Gastroesophageal sphincter (tissue), 4 donors: ENCODE measurements around the gene BRINP2. TPM values are rescaled to one million over a fixed set of nuclear protein-coding genes. Genes with fewer than 3 reads are reported as not detected.

ENCODE experiments used
- ATAC-seq: fragments of 150-250 bp; one replicate; pipeline ENCODE4 v1.9.1; 2016; ENCODE audit warnings: mild to moderate bottlenecking, moderate library complexity
- H3K27ac ChIP-seq, 4 donors: fragments of 200-600 bp; sonication (generic) in 3 of 4; 1 replicate in 3 of 4; 2 replicates in 1 of 4; pipeline ENCODE4 v1.5.1; 2016 to 2019
- H3K27me3 ChIP-seq: fragments of 200-600 bp; sonication (generic); one replicate; pipeline ENCODE4 v1.5.1; 2019
- H3K36me3 ChIP-seq, 2 donors: fragments of 200-600 bp; sonication (generic); one replicate each; pipeline ENCODE4 v1.5.1; 2019; ENCODE audit warnings: control low read depth in 1 of 2
- H3K4me1 ChIP-seq, 3 donors: fragments of 200-600 bp; sonication (generic); 1 replicate in 2 of 3; 2 replicates in 1 of 3; pipeline ENCODE4 v1.5.1; 2016 to 2019; ENCODE audit warnings: control low read depth in 2 of 3
- H3K4me3 ChIP-seq, 2 donors: fragments of 200-600 bp; sonication (generic); one replicate each; pipeline ENCODE4 v1.5.1; 2019; ENCODE audit warnings: mild to moderate bottlenecking in 1 of 2, moderate library complexity in 1 of 2
- H3K9me3 ChIP-seq, 3 donors: fragments of 200-600 bp; sonication (generic); one replicate each; pipeline ENCODE4 v1.5.1; 2017 to 2019; ENCODE audit warnings: control low read depth in 2 of 3
- CTCF ChIP-seq, 4 experiments: fragments of 200-600 bp in 2 of 4; fragments of 450-650 bp in 2 of 4; sonication (generic) in 1 of 4; IDR thresholded peaks; one replicate each; pipeline ENCODE4 v1.5.1; 2017 to 2019; ENCODE audit warnings: antibody characterized with exemption in 4 of 4, mild to moderate bottlenecking in 2 of 4, moderate library complexity in 2 of 4
- EP300 ChIP-seq: sonication (generic); formaldehyde crosslinking; IDR thresholded peaks from one replicate; pipeline ENCODE4 v1.6.1; 2017; ENCODE audit warnings: antibody characterized with exemption, mild to moderate bottlenecking
- POLR2A ChIP-seq, 2 donors: fragments of 450-650 bp; IDR thresholded peaks; one replicate each; pipeline ENCODE4 v1.6.1; 2017; ENCODE audit warnings: antibody characterized with exemption in 2 of 2, mild to moderate bottlenecking in 2 of 2, moderate library complexity in 1 of 2
- POLR2AphosphoS5 ChIP-seq: sonication (generic); formaldehyde crosslinking; IDR thresholded peaks from one replicate; pipeline ENCODE4 v1.6.1; 2017; ENCODE audit warnings: antibody characterized with exemption
- WGBS, 2 donors: methylation state at CpG; one replicate each; pipeline ENCODE4 v1.1.5; 2018; ENCODE audit warnings: low coverage in 1 of 2; 5-methylcytosine and 5-hydroxymethylcytosine counted together
- total RNA-seq, 4 donors: library from RNA; depleted of rRNA; stranded (reverse); fragments of >200 nt; gene quantifications; one replicate each; pipeline ENCODE4 v1.1.0, GENCODE V29; 2016

Gene BRINP2
- total RNA-seq, 4 donors from 2014 or later: 0.62 to 3.3 (median 1.2) TPM; not detected in 1

DNA sequence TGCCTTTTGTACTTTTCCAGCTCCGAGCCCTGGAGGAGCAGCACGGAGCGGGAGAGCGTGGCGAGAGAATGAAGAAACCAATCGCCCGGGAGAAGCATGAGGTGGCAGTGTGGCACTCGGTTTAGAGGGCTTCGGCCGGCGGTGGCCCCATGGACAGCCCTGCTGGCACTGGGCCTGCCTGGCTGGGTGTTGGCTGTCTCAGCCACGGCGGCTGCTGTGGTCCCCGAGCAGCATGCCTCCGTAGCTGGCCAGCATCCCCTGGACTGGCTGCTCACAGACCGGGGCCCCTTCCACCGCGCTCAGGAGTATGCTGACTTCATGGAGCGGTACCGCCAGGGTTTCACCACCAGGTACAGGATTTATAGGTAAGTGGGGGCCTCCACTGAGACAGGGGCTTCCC is 59.0 kb downstream of the BRINP2 start:
- no peaks in the 10 kb centered on the region for H3K36me3 ChIP-seq
- no peaks in the 10 kb centered on the region for H3K4me1 ChIP-seq
- no peak for ATAC-seq
- no peak overlapping the region for H3K27ac ChIP-seq
- no peaks in the 10 kb centered on the region for H3K9me3 ChIP-seq
- TF ChIP-seq POLR2AphosphoS5 (no peak), EP300 (no peak), CTCF (IDR thresholded peaks at IDR 0.05) (no peak), POLR2A (IDR thresholded peaks at IDR 0.05) (no peak)
- 93 to 94% methylated on average over 8 of the region's 20 CpGs for WGBS, 2 donors
- no peak overlapping the region for H3K4me3 ChIP-seq
- H3K27me3 ChIP-seq: no peaks in the 10 kb centered on the region

DNA sequence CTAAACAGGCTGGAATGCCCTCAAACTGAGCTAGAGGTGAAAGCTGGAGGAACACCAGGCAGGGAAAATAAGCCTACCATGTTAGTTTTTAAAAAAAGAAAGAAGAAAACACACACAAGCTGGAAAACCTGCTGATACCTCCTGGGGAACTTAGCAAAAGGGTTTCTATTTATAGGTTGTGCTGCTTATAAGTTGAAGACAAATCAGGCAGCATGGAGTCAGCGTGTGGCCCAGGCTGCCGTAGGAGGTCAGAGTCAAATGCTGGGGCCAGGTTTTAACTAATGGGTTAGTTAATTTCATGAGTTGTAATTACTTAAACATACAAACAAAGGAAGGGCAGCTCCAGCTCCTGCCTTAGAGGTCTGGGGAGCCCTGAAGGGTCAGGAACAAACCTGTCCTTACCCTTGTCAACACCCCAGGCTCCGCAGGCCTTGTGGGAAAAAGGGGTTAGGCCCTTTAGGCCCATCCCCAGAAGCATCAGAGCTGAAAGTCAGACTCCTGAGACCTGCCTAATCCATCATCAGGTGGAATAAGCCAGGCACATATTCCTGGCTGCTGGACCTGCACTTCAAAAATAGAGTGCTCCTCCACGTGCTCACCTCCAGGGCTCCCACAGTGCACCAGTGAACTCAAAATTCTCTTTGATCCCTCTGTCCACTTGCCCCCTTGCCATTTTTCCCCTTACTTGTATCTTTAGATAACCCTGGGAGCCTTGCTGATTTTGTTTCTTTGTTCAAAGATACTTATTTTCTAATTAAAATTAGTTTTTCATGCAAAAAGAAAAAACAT is 59.7 kb downstream of the BRINP2 start:
- ATAC-seq: no peak
- 62 to 66% methylated on average over 3 to 4 of the region's 4 CpGs for WGBS, 2 donors
- Histone ChIP-seq H3K36me3 (no peaks in the 10 kb centered on the region), H3K27me3 (no peaks in the 10 kb centered on the region), H3K4me3 (no peak overlapping the region), H3K27ac (no peak overlapping the region), H3K4me1 (no peaks in the 10 kb centered on the region), H3K9me3 (no peaks in the 10 kb centered on the region)
- TF ChIP-seq EP300: no peak
- no peak for TF ChIP-seq CTCF (IDR thresholded peaks at IDR 0.05)
- TF ChIP-seq POLR2AphosphoS5: no peak
- no peak for TF ChIP-seq POLR2A (IDR thresholded peaks at IDR 0.05)

DNA sequence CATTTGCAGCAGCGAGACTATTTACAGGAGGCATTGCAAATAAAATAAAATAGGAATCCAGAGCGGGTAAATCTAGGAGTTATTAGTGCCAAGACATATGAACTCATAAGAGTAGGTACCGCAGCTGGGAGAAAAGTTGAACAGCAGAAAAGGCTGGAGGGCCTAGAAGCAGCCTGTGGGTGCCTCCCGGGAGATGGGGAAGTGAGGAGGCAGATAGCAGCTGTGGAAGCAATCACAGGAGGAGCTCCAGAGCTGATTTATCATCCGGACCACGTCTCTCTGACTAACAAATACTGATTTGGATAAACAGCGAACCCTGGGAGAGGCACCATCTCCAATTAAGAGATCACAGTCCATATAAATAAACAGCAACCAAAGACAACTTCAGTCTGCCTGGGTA is 64.6 kb downstream of the BRINP2 start:
- 67 to 87% methylated on average over 6 to 7 of the region's 7 CpGs for WGBS, 2 donors
- H3K4me1 ChIP-seq: no peaks in the 10 kb centered on the region
- TF ChIP-seq POLR2A (IDR thresholded peaks at IDR 0.05): no peak
- TF ChIP-seq EP300: no peak
- no peak for ATAC-seq
- H3K4me3 ChIP-seq: no peak overlapping the region
- H3K27me3 ChIP-seq: no peaks in the 10 kb centered on the region
- H3K36me3 ChIP-seq: no peaks in the 10 kb centered on the region
- H3K27ac ChIP-seq: no peak overlapping the region
- no peaks in the 10 kb centered on the region for H3K9me3 ChIP-seq

- no peaks in the 10 kb centered on the region for H3K9me3 ChIP-seq
- H3K4me1 ChIP-seq: no peaks in the 10 kb centered on the region
- H3K27ac ChIP-seq: no peak overlapping the region
- no peak for ATAC-seq
- no peaks in the 10 kb centered on the region for H3K27me3 ChIP-seq
- no peaks in the 10 kb centered on the region for H3K36me3 ChIP-seq
- 80 to 85% methylated on average over 4 of the region's 4 CpGs for WGBS, 2 donors
- no peak overlapping the region for H3K4me3 ChIP-seq
- TF ChIP-seq POLR2AphosphoS5: no peak
- no peak for TF ChIP-seq CTCF (IDR thresholded peaks at IDR 0.05)
- no peak for TF ChIP-seq EP300
- no peak for TF ChIP-seq POLR2A (IDR thresholded peaks at IDR 0.05)
Observed at GRCh38 chr1:177236962-177237361, 66.2 kb downstream of the BRINP2 start.

DNA sequence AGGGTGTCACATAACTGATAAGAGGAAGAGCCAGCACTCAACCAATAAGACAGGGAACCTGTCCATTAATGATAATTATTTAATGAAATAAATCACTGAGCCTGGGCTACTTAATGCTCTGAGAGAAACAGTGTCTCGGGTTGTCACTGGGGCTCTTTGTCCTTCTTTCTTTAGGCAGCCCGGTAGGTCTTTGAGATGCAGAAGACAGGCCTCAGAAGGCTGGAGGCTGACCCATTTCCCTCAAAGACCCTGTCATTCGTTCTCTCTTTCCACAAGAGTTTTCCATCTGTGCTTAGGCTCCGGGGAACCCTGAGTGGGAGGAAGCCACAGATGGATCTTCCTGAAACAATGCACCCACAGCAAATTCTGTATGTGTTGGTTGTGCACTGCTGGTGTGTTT is 68.2 kb downstream of the BRINP2 start:
- Histone ChIP-seq H3K4me1 (no peaks in the 10 kb centered on the region), H3K4me3 (no peak overlapping the region), H3K9me3 (no peaks in the 10 kb centered on the region), H3K36me3 (no peaks in the 10 kb centered on the region), H3K27me3 (no peaks in the 10 kb centered on the region), H3K27ac (no peak overlapping the region)
- WGBS, 2 donors: 72% methylated on average over 4 of the region's 4 CpGs
- TF ChIP-seq POLR2A (IDR thresholded peaks at IDR 0.05): no peak
- TF ChIP-seq CTCF (IDR thresholded peaks at IDR 0.05): no peak
- ATAC-seq: no peak
